ENCODE data around the gene RAC3. TPM values are rescaled to one million over a fixed set of nuclear protein-coding genes. Genes with fewer than 3 reads are reported as not detected.

Gene RAC3
- total RNA-seq, 4 donors from 2014 or later, result 11.8 to 23.8 (median 14.4) TPM

GRCh38 chr17:82039695-82040299 is 8.3 kb downstream of the RAC3 start:
- intact Hi-C loops (cut with DNase I), result no loop called here
- no peaks in the 10 kb centered on the region for H3K36me3 ChIP-seq
- peaks cover 7 to 15% of the 10 kb centered on the region in 2 donors for H3K4me1 ChIP-seq
- no peak for TF ChIP-seq POLR2A (IDR thresholded peaks at IDR 0.05)
- TF ChIP-seq, protein P1, sequence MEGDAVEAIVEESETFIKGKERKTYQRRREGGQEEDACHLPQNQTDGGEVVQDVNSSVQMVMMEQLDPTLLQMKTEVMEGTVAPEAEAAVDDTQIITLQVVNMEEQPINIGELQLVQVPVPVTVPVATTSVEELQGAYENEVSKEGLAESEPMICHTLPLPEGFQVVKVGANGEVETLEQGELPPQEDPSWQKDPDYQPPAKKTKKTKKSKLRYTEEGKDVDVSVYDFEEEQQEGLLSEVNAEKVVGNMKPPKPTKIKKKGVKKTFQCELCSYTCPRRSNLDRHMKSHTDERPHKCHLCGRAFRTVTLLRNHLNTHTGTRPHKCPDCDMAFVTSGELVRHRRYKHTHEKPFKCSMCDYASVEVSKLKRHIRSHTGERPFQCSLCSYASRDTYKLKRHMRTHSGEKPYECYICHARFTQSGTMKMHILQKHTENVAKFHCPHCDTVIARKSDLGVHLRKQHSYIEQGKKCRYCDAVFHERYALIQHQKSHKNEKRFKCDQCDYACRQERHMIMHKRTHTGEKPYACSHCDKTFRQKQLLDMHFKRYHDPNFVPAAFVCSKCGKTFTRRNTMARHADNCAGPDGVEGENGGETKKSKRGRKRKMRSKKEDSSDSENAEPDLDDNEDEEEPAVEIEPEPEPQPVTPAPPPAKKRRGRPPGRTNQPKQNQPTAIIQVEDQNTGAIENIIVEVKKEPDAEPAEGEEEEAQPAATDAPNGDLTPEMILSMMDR (IDR thresholded peaks at IDR 0.05), result no peak
- no peaks in the 10 kb centered on the region for H3K27me3 ChIP-seq
- DNase-seq, result no peak
- WGBS, 2 donors, result 88 to 90% methylated on average over 7 to 8 of the region's 8 CpGs
- no peaks in the 10 kb centered on the region for H3K9me3 ChIP-seq
- H3K4me3 ChIP-seq (replicated peaks in 1 of 3), result no peak overlapping the region
- no peak overlapping the region for H3K27ac ChIP-seq

- no peaks in the 10 kb centered on the region for H3K27me3 ChIP-seq
- H3K27ac ChIP-seq, result no peak overlapping the region
- TF ChIP-seq, protein P1 (IDR thresholded peaks at IDR 0.05), result no peak
- TF ChIP-seq POLR2A (IDR thresholded peaks at IDR 0.05), result no peak
- H3K4me3 ChIP-seq (replicated peaks in 1 of 3), result no peak overlapping the region
- H3K4me1 ChIP-seq, result peaks cover 6 to 7% of the 10 kb centered on the region in 2 donors
- WGBS, 2 donors, result 87 to 90% methylated on average over 17 of the region's 17 CpGs
- H3K36me3 ChIP-seq, result no peaks in the 10 kb centered on the region
- no peak for DNase-seq
- intact Hi-C loops (cut with DNase I), result no loop called here
- H3K9me3 ChIP-seq, result no peaks in the 10 kb centered on the region
Measured at GRCh38 chr17:82041144-82041814, 9.8 kb downstream of the RAC3 start.

- Histone ChIP-seq H3K4me1 (no peaks in the 10 kb centered on the region), H3K27me3 (no peaks in the 10 kb centered on the region), H3K9me3 (no peaks in the 10 kb centered on the region), H3K27ac (no peak overlapping the region), H3K36me3 (no peaks in the 10 kb centered on the region), H3K4me3 (replicated peaks in 1 of 3) (no peak overlapping the region)
- no peak for DNase-seq
- intact Hi-C loops (cut with DNase I), result no loop called here
- no peak for TF ChIP-seq POLR2A (IDR thresholded peaks at IDR 0.05)
- TF ChIP-seq, protein P1 (IDR thresholded peaks at IDR 0.05), result no peak
- WGBS, 2 donors, result 82 to 93% methylated on average over 3 to 7 of the region's 9 CpGs
Measured at GRCh38 chr17:82042649-82043048, 11.2 kb downstream of the RAC3 start.

DNA sequence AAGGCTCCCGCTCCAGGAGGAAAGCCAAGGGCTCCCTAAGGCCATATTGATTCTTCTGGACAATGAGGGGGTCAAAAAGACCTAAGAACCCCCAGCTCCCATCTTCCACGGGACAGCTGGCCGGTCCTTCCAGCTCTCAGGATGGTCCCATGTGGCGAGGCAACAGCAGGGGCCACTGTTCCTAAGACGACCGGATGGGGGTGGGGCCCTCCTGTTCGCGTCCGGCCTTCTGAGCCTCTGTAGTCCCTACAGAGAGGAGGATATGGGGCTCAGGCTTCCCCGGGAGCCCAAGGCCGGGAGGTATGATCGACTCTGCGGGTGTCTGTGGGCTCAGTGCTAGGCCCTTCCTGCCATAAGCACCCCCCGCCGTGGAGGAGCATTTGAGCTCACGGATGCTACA is 12.0 kb downstream of the RAC3 start:
- Histone ChIP-seq H3K4me1 (no peaks in the 10 kb centered on the region), H3K27ac (no peak overlapping the region), H3K4me3 (replicated peaks in 1 of 3) (no peak overlapping the region), H3K36me3 (no peaks in the 10 kb centered on the region), H3K9me3 (no peaks in the 10 kb centered on the region), H3K27me3 (no peaks in the 10 kb centered on the region)
- TF ChIP-seq, protein P1 (IDR thresholded peaks at IDR 0.05), result no peak
- no peak for TF ChIP-seq POLR2A (IDR thresholded peaks at IDR 0.05)
- WGBS, 2 donors, result 68 to 71% methylated on average over 6 to 12 of the region's 16 CpGs
- intact Hi-C loops (cut with DNase I), result no loop called here
- no peak for DNase-seq

DNA sequence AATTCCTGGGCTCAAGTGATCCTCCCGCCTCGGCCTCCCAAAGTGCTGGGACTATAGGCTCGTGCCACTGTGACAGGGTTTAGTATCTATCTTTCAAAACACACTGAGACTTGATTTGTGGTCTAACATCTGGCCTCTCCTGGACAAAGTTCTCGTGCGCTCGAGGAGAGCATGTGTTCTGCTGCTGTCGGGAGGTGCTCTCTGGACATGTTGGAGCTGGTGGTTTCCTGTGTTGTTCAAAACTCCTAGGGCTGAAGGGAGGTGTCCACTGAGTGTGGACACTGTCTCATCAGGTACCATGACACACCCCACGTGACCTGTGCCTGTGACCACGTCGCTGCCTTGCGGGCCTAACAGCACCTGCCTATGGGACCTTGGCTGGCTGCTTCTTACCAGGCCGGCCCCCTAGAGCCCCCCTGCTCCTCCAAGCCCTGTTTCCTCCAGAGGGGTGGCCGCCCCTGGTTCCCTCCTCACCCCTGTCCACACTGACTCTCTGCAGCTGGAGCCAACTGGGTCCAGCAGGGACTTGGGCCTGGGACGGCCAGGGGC is 14.5 kb downstream of the RAC3 start:
- no peaks in the 10 kb centered on the region for H3K27me3 ChIP-seq
- no peak overlapping the region for H3K4me3 ChIP-seq (replicated peaks in 1 of 3)
- DNase-seq, result no peak
- no peaks in the 10 kb centered on the region for H3K9me3 ChIP-seq
- TF ChIP-seq, protein P1 (IDR thresholded peaks at IDR 0.05), result no peak
- TF ChIP-seq POLR2A (IDR thresholded peaks at IDR 0.05), result no peak
- 82 to 87% methylated on average over 4 to 13 of the region's 14 CpGs for WGBS, 2 donors
- peaks cover 4 to 8% of the 10 kb centered on the region in 2 donors for H3K36me3 ChIP-seq
- peaks cover 6 to 9% of the 10 kb centered on the region in 2 donors for H3K4me1 ChIP-seq
- intact Hi-C loops (cut with DNase I), result no loop called here
- H3K27ac ChIP-seq, result no peak overlapping the region
